ENCODE data around the gene TUBE1.

The TUBE1 gene

GRCh38 chr6:112044196-112044595, 43.1 kb downstream of the TUBE1 start:
- DNase-seq (ENCODE audit: low read depth): no peak
- no peak overlapping the region for H3K4me3 ChIP-seq (ENCODE audit: control insufficient read depth, low read depth, low read length)
- TF ChIP-seq CTCF (conservative IDR thresholded peaks at IDR 0.05; ENCODE audit: control insufficient read depth, insufficient read depth, low read depth, low read length): no peak

- H3K4me3 ChIP-seq (ENCODE audit: control insufficient read depth, low read depth, low read length): peak overlapping the region; percentile 58
- peak; percentile 95 for TF ChIP-seq CTCF (conservative IDR thresholded peaks at IDR 0.05; ENCODE audit: control insufficient read depth, insufficient read depth, low read depth, low read length)
- DNase-seq (ENCODE audit: low read depth): peak; percentile 90
Measured at GRCh38 chr6:112043032-112044007, 44.0 kb downstream of the TUBE1 start.

GRCh38 chr6:112041535-112041934, 45.7 kb downstream of the TUBE1 start:
- no peak overlapping the region for H3K4me3 ChIP-seq (ENCODE audit: control insufficient read depth, low read depth, low read length)
- no peak for DNase-seq (ENCODE audit: low read depth)
- no peak for TF ChIP-seq CTCF (conservative IDR thresholded peaks at IDR 0.05; ENCODE audit: control insufficient read depth, insufficient read depth, low read depth, low read length)

- DNase-seq (ENCODE audit: low read depth): peak; percentile 65
- no peak overlapping the region for H3K4me3 ChIP-seq (ENCODE audit: control insufficient read depth, low read depth, low read length)
- no peak for TF ChIP-seq CTCF (conservative IDR thresholded peaks at IDR 0.05; ENCODE audit: control insufficient read depth, insufficient read depth, low read depth, low read length)
Measured at GRCh38 chr6:112040956-112041355, 46.3 kb downstream of the TUBE1 start.

DNA sequence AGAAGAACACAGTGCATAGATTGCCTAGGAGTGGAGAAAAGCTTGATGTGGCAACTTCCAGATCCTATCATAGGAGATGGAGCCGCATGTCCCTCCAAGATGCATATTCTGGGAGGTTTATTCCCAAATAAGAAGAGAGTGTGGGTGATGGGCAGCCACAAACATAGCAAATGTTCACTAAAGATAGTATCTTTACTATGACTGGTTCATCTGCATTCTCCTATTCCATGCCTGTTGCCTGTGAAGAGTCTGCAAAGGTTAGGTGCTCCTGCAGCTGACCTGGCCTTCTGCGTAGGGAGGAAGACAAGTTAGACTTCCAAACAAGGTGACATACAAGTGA, 47.9 kb downstream of the TUBE1 start:
- TF ChIP-seq CTCF (conservative IDR thresholded peaks at IDR 0.05; ENCODE audit: control insufficient read depth, insufficient read depth, low read depth, low read length): no peak
- no peak for DNase-seq (ENCODE audit: low read depth)
- no peak overlapping the region for H3K4me3 ChIP-seq (ENCODE audit: control insufficient read depth, low read depth, low read length)

- no peak overlapping the region for H3K4me3 ChIP-seq (ENCODE audit: control insufficient read depth, low read depth, low read length)
- DNase-seq (ENCODE audit: low read depth): peak; percentile 52
- TF ChIP-seq CTCF (conservative IDR thresholded peaks at IDR 0.05; ENCODE audit: control insufficient read depth, insufficient read depth, low read depth, low read length): no peak
Measured at GRCh38 chr6:112038756-112039430, 48.4 kb downstream of the TUBE1 start.

Data from fibroblast of mammary gland (primary cell).